Fibroblast of peridontal ligament (primary cell): ENCODE results near the gene SHC1.
"Not testable (repeated sequence)": the region's sequence is repeated elsewhere in the genome, so short reads cannot be mapped to it uniquely, and the experiment has no call there.

Experiments used
- DNase-seq: peaks from one replicate; pipeline ENCODE4 v3.0.0-alpha.2; 2010; ENCODE audit errors: extremely low read depth

Gene SHC1

DNA sequence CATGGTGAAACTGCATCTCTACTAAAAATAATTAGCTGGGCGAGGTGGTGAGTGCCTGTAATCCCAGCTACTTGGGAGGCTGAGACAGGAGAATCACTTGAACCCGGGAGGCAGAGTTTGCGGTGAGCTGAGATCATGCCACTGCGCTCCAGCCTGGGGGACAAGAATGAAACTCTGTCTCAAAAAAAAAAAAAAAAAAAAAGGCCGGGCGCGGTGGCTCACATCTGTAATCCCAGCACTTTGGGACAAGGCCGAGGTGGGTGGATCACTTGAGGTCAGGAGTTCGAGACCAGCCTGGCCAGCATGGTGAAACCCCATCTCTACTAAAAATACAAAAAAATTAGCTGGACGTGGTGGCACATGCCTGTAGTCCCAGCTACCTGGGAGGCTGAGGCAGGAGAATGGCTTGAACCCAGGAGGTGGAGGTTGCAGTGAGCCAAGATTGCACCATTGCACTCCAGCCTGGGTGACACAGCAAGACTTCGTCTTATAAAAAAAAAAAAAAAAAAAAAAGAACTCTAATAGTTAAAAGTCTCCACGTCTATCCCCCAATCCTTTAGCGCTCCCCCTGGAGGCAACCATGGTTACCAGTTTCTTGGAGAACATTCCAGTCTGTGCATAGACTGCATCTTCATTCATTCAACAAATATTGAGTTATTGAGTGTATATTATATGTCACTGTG, 24.9 kb upstream of the SHC1 start:
- peak; percentile 86 for DNase-seq

DNA sequence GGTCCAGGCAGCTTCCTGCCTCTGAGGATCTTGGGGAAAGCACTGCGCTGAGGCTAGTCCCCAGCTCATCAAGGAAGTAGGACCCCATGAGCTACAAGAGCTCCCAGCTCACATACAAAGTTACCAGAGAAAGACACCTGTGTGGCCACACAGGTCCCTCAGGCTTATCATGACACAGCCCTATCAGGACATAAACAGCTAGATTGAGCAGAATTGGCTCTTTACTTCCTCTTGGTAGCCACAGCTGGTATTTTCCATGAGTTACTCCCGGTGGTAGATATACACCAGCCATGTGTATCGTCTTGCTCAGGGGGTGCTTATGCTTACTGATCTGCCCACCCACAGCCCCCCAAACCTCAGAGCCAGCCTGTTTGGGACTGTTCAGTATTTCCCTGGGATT, 24.0 kb upstream of the SHC1 start:
- no peak for DNase-seq

DNA sequence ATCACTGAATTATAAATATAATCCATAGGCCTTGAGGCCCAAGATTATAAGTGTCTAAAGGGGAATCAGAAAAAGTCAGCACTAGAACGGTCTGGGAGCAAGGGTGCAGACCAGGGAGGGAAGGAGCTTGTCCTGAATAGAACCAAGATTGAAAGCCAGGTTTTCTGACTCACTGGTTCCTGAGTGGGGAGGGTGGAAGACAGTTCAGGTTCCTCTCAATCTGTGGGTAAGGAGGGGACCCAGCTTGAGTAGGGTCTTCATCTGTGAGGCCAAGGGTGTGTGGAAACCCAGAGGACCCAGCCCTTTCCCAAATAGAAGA, 23.7 kb upstream of the SHC1 start:
- DNase-seq = no peak

DNA sequence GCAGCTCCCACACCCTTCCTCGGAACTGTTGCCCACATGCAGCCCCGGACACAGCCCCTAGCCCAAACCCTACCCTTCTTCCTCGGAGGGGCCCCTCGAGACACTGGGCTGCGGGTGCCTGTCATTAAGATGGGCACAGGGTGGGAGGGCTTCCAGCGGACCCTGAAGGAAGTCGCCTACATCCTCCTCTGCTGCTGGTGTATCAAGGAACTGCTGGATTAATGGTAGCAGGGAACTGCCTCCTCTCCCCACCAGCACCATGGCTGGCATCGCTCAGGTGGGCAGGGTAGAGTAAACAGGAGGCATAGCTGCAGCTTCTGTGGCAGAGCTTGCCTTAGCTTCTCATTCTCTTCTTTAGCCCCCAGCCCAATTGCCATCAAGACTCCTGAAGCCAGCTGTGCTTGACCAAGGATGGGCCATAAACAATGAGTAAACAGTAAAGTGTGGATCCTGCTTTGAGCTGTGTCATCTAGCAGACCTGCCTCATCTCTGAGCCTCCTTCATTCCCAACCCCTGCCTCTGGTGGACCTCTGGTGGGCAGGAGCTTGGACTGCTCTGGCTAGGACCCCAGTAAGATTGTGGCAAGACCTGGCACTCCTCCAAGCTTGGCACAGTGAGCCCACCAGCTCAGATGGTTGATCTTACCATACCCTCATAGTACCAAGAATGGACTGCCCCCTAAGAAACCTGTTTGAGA, 23.2 kb upstream of the SHC1 start, which contains the start of gene LENEP:
Gene LENEP (plus strand): TSS at position 15 of the 697 bp plus-strand sequence. CDS start 22 bp downstream, at position 37.
- DNase-seq = no peak

DNA sequence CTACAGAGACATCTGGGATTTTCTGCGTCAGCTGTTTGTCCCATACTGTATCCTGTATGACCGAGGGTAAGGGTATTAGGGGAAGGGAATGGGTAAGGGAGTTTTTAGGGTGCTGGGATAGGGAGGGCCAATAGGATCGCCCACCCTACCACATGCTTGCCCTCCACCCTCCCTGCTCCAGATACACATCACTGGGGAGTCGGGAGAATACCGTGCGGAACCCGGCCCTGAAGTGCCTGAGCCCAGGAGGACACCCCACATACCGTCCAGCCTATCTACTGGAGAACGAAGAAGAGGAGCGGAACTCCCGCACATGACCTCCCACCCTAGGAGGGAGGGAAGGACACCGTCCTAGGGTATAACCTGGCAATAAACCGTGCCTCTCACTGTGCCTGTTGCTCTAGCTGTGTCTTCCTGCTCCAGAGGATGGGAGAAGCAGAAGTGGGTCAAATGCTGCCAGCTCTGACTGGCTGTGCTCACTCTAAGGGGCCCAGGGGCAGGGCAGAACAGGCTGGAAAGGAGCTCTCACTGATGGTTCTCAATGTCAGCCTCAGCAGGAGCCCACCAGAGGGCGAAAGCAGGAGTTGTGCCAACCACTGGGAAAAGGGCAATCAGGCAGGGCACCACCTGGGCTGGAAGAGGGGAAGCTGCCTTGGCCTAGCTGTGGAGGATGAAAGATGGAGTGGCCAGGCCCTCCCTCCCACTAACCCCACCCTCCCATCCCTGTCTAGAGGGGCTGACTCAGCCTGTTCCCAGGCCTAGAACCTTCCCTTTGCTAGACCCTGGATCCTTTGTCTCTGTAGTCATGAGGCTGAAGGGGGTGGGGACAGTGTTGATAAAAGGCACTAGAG, 22.4 kb upstream of the SHC1 start:
- no peak for DNase-seq

DNA sequence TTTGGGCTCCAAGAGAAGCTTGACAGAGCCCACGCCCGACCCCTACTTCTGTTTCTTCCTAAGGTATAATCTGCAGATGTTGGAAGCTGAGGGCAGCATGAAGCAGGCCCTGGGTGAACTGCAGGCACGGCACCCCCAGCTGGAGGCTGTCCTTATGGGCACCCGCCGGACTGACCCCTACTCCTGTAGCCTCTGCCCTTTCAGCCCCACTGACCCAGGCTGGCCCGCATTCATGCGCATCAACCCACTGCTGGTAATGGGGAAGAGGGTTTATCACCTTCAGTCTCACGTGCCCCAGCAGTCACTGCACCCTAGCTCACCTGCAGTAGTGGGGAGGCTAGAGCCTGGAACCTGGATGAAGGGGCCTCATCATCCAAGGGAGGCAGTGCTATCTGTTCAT, 19.7 kb upstream of the SHC1 start:
- DNase-seq = no peak

DNA sequence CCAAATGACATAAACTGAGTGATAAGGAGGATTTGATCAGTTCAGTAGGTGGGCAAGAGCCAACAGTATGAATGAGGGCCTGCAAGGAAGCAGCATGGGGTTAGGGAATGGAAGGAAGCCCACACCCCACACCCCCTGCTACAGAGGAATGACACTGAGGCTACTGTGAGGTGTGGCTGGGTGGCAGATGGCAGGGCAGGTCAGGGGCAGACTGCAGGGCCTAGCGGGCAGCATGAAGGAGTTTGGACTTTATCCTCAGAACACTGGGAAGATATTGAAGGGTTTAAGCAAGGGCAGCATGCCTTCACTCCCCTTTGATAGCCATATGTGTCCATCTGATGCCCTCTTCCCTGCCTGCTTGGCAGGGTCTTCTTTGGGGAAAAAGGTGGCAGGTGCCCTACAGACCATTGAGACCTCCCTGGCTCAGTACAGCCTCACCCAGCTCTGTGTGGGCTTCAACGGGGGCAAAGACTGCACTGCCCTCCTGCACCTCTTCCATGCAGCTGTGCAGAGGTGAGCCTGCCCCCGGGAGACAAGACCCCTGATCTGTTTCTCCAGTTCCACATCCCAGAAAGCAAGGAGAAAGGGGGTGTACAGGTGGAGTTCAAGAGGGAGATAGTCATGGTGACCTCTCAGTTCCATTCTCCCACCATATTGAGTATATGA, 18.8 kb upstream of the SHC1 start:
- no peak for DNase-seq

DNA sequence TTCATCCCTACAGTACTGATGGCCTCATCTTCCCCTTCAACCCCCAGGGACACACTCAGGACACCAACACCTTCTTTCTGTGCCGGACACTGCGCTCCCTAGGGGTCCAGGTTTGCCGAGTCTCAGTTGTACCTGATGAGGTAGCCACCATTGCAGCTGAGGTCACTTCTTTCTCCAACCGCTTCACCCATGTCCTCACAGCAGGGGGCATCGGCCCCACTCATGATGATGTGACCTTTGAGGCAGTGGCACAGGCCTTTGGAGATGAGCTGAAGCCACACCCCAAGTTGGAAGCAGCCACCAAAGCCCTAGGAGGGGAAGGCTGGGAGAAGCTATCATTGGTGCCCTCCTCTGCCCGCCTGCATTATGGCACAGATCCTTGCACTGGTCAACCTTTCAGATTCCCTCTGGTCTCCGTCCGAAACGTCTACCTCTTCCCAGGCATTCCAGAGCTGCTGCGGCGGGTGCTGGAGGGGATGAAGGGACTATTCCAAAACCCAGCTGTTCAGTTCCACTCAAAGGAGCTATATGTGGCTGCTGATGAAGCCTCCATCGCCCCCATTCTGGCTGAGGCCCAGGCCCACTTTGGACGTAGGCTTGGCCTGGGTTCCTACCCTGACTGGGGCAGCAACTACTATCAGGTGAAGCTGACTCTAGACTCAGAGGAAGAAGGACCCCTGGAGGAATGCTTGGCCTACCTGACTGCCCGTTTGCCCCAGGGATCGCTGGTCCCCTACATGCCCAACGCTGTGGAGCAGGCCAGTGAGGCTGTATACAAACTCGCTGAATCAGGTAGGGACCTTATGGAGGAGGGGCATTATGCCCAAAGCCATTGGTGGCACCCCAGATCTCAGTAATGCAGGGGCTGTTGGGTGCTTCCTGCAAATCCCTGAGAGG, 17.8 kb upstream of the SHC1 start:
- DNase-seq = no peak

DNA sequence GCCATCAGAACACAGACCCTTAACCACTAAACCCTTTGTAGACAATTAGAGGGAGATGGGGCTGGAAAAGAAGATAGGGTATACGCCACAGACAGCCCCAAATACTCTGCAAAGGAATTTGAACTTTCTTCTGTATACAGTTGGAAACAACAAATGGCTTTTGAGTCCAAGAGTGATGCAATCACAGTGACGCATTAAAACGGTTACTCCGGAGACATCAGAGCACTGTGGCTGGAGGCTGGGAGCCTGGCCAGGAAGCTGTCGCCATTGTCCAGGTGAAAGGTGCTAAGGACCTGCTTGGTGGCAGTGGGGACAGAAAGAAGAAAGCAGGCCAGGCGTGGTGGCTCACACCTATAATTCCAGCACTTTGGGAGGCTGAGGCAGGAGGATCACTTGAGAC, 16.8 kb upstream of the SHC1 start:
- DNase-seq = no peak

DNA sequence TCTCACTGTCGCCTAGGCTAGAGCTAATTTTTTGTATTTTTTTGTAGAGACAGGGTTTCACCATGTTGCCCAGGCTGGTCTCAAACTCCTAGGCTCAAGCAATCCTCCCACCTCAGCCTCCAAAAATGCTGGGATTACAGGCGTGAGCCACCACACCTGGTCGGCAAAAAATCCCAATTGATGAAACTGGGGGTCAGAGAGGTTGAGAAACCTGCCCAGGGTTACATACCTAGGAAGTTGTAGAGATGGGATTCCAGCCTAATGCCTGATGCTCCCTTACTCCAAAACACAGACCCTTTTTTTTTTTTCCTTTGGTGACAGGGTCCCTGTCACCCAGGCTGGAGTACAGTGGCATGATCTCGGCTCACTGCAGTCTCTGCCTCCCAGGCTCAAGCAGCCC, 16.2 kb upstream of the SHC1 start:
- not testable (repeated sequence) for DNase-seq

DNA sequence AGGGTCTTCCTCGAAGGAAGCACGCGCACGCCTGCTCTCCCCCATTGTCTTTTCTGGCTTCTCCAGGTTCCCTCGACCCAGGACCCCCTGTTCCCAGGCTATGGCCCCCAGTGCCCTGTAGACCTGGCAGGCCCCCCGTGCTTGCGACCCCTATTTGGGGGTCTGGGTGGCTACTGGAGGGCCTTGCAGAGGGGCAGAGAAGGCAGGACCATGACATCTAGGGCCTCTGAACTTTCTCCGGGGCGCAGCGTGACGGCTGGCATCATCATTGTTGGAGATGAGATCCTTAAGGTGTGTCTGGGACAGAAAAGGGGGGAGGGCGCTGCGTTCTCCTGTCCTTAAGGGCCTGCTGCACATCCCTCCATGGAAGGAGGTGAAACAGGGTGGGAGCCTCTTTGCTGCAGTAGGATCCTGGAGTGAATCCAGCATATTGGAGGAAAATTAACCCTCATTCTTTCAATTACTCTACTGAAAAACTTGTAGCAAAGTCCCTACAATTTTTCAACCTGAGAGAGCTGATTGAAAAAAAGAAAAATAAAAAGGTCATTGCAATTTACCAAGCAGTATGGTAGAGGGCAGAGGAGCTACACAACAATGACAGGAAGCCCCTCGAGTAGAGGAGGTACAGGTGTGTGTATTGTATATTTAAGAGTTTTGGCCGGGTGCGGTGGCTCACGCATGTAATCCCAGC, 13.4 kb upstream of the SHC1 start:
- DNase-seq = no peak

DNA sequence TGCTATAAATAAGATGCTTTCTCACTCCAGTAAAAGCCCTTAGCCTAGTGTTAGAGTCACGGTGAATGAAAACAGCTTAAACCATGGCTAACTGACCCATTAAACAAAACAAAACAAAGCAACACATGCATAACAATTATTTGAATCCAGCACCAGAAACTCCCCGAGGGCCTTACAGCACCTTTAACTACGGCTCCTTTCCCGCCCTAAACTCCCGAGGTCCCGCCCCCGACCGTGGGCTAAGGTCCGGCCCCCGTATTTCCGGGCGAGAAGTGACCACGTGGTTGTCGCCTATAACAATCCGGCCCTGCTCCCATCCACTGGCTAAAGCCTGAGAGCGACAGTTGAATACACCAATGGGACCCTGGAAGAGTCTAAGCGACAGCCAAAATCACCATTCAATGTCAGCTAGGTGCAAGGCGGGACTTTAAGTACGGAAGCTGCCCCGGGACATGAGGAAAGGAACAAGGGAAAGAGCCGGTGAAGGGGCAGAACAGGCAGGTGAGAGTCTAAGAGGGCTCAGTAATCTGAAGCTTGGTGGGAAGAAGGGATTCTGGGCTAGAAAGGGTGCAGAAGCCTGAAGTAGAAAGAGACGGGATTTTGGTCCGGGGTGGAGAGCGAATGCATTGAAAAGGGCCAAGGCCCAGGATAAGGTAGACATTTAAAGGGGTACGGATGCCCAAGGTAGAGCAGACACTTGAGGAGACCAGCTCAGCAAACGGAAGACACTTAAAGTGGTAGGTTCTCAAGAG, 12.5 kb upstream of the SHC1 start, which contains the start of gene FLAD1:
Gene FLAD1 (plus strand): TSS at position 448 of the 752 bp plus-strand sequence. CDS start 351 bp downstream, outside the sequence.
- peak; percentile 100 for DNase-seq

DNA sequence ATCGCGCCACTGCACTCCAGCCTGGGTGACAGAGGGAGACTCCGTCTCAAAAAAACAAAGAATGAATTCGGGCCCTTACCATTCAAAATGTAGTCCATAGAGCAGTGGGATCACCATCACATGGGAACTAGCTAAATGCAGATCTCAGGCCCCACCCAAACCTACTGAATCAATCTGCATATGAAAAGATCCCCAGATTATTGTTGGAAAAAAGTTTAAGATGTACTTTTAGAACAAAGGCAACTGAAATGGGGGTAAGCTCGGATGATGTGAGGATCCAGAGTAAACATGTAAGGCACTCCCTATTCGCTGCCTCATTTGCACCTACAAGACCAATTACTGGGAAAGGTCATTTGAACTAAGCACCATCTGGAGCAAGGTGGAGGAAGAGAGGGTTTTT, 11.8 kb upstream of the SHC1 start:
- no peak for DNase-seq

DNA sequence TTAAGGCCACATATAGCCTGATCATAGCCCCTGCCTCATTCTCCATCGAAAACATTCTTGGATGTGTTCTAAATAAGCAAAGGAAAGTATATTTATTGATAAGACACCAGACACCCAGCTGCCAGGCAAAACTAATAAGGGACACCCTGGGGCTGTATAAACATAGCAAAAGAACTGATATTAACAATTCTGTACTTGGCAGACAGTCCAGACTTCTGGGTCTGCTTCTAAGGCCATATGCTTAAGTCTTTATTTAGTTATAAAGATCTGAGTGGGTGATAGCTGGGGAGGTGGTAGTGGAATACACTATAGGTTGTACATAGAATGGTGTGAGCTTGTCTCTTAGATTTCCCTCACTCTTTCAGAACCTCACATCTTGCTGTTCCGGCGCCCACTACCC, 7.8 kb upstream of the SHC1 start:
- no peak for DNase-seq

DNA sequence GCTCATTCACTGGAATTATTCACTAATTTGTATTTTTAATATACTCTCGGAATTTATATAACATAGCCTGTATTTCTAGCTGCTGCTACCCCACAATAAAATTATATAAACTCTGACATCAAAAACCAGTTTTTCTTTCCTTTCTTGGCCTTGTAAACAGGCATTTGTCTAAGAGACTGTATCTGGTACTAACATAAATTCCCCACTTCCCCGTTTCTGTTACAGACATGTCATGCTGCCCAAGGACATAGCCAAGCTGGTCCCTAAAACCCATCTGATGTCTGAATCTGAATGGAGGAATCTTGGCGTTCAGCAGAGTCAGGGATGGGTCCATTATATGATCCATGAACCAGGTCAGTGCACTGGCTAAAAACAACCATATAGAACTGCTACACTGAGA, 7.2 kb upstream of the SHC1 start:
- not testable (repeated sequence) for DNase-seq

DNA sequence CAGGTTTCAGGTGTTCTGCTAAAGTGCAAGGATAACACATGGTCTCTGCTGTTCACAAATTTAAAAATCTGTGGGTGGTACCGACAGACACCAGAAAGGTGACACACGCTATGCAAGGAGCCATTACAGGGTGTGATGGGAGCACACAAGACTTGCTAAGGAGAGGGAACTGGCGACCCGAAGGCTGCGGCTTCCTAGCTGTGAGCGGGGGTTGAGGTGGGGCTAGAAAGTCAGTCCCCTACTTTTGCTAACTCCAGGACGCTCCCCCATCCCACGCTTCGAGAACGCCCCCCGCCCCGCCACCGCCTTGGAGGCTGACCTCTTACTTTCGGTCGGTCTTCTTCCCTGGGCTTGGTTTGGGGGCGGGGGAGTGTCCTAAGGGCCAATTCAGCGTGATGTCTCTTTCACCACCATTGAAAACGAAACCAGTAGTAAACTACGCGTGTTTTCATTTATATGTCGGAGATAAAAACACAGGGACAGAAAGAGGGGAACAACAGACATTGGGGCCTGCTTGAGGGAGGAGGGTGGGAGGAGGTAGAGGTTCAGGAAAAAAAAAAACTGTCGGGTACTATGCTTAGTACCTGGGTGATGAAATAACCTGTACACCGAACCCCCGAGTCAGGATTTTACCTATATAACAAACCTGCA, 5.0 kb upstream of the SHC1 start:
- peak; percentile 72 for DNase-seq

DNA sequence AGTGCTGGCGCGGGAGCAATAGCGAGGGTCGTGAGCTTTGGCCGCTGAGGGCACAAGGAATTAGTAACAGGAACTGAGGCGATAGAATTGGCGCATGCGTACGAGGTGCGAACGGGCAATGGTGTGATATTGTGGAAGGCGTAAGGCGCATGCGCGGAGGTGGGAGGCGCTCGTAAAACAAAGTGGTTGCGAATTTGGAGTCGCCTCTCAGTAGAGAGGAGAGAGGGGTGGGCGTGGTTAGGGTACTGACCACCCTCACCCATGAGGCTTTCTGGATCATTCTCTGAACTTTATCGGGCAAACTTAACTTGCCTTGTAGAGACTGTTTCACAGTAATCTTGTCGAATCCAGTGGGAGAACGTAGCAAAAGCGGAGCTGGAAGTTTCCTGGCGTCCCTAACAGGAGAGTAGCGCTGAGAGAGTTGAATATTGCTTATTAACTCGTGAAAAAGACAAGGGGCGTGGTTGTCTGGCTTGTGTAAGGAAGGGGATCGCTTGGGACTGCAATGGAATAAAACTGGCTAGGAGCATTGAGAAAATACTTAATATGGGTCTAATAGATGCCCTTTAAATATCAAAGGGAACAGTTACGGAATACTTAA, 4.4 kb upstream of the SHC1 start:
- peak; percentile 97 for DNase-seq

DNA sequence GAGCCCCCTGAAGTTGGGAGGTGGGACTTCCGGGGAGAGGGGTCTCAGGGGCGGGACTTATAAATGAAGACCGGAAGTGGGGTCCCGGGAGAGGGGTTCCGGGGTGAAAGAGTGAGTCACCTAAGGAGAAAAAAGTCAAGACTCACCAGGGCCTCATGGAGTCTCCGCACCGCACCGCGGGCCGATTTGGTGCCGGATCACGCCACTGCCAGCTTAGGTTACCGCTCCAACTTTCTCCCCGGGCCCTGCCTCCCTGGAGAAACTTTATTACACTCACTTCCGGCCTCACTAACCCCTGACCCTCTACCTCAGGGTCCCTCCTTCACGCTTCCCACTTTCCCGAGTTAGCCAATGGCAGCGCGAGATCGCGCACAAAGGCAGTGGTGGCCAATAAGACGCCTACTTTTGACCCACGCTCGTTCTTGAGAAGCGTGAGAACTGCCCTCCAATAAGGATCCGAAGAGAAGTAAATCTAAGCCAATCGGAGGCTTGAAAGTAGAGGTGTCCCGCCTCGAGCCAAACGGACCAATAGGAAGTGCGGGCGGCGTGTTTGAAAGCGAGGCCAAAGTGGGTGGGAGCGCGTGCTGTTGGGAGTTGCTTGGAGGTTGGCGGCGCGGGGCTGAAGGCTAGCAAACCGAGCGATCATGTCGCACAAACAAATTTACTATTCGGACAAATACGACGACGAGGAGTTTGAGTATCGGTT, 3.7 kb upstream of the SHC1 start, which contains the start of gene CKS1B:
Gene CKS1B (plus strand): TSS at position 580 of the 706 bp plus-strand sequence. CDS start 65 bp downstream, at position 645.
- DNase-seq = peak; percentile 100
